ENCODE measurements around the gene C1orf74.
"Not testable (repeated sequence)": the region's sequence is repeated elsewhere in the genome, so short reads cannot be mapped to it uniquely, and the experiment has no call there.

The C1orf74 gene

DNA sequence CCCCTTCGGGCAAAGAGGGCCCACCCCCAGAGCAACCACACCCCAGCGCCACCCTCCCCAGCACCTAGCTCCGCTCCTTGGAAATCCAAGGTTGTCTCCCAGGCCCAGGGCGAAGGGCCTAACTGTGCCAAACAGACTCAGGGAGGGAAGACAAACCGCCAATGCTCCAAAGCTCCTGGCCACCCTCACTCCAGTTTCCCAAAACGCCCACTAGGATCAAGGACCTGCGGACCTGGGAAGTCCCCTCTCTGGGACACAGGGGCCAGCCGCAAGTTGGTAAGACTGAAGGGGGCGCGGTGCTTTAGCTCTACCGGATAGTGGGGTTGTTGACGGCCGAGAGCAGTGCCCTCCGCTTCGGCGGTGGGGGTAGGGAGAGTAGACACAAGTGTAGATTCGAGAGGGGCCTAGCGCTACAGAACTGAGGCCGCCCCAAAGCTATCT lies 21.0 kb upstream of the C1orf74 start:
- DNase-seq, result no peak

DNA sequence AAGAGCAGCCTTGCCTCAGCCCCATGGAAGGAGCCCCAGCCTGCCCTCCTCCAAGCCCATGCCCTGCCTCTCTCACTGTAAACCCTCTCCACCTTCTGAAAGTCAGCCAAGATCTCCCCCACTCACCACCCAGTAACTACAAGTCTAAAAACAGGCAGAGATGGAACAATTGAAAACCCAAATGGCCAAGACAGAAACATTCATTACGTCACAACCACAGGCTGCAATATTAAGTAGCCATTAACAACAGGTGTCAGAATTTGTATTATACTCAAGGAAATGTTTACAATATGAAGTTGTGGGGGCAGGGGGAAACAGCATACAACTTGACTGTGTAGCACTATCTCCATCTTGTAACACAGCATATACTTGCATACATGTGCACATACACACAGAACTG lies 19.2 kb upstream of the C1orf74 start:
- no peak for DNase-seq

DNA sequence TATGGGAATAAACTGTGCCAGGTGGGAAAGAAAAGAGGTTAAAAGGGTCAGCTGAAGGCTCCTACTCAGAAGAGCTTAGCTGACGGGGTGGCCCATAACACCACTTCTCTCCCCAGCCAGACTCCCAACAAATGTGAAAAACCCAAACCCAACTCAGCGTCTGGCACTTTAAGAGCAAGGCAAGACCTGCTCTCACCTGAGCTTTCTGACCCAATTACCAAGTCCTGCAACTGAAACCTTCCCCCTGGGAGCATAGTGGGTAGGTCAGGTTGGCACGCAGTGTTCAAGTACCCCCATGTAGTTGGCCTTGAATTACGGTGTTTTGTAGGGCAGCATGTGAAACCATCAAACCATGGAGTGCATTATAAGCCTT lies 18.4 kb upstream of the C1orf74 start:
- no peak for DNase-seq

DNA sequence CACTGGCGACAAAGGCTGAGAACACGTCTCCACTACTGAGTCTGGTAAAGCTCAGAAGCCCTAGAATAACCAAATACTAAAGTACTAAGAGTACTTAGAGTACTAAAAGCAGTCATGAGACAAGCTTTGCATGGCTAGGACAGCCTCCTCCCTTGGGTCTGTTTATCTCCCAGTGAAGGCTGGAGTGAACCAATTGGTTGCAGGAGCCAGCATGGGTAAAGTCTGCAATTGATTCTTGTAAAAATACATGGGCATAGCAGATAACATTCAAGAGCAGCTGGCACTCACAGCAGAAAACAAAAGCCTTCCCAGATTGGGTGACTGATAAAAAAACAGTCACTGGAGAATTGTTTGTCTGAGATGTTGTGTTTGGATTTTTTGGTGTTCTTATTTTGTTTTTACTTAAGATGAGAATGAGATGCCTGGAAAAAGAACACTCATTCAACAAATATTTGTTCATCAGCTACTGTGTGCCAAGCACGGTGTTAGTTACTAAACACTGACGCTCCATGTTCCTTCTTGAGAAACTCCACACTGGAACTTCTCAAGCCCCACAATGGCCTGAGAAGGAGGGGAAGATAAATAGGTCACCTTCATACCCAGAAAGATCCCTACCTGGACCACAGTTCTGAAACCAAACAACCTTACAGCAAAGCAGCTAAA lies 17.9 kb upstream of the C1orf74 start:
- no peak for DNase-seq

DNA sequence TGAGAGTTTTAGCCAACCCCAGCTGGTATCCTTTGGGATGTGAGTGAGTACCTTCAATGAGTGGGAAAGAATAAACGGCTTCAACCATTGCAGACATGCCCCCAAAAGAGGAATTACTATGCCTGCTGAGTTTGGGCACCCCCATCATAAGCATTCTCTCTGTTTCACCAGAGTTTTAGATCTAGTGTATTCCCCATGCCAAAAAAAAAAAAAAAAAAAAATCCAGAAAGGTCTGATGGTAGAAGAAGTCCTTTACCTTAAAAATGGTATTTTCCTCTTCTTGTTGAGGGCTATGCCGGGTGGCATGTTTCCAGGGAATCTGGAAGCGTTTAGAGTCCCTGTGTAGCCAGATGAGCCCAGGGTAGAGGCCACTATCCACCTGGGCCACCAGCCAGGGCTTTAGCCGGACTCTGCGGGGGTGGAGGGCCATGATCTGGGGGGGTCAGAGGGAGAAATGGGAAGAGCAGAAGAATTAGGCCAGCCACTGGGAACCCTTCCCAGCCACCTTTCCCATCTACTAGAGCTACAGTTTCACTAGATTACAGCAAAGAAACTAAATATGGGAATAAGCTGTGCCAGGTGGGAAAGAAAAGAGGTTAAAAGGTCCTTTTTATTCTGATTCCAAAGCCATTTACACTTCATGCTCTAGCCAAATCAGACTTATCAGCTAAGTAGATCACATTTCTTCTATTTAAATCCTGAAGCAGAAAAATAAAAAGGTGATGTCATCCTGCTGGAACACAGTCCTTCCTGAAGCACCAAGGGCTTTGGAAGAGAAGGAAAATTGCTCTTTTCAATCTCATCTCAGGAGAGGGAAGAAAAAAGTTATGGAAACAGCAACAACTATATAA lies 16.9 kb upstream of the C1orf74 start:
- no peak for DNase-seq

DNA sequence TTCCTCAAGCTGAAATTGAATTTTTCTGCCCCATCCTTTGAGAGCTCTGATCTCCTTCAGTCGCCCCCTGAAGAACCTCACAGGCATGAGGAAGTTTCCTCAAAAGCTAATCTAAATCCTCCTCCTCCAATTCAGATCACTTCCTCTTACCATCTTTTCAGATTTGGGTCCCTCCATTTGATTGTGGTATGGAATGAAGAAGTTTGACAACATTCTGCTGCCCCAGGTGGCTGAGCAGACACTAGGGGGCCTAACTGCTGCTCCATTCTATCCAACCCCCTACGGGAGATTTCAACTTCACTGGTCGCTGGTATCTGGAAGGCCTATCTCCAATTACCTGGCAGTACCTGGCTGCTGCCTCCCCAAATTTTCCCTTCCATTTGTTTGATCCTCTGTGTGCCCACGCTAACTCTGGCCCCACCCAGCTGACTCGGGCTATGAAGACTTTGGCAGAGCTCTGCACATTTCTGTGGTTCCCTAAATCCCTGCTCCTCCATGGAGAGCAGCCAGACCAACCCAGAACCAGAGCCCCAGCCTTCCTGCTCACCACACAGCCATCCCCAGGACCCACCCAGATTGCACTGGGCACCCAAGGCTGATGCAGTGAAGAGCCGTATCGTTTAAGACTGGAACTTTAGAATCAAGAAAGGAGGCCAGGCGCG lies 13.8 kb upstream of the C1orf74 start:
- no peak for DNase-seq

DNA sequence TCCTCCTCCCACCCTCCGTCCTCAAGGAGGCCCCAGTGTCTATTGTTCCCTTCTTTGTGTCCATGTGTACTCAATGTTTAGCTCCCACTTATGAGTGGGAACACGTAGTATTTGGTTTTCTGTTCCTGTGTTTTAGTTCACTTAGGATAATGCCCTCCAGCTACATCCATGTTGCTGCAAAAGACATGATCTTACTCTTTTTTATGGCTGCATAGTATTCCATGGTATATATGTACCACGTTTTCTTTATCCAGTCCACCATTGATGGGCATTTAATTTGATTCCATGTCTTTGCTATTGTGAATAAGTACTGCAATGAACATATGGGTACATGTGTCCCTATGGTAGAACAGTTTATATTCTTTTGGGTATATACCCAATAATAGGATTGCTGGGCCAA lies 9.4 kb upstream of the C1orf74 start:
- not testable (repeated sequence) for DNase-seq

DNA sequence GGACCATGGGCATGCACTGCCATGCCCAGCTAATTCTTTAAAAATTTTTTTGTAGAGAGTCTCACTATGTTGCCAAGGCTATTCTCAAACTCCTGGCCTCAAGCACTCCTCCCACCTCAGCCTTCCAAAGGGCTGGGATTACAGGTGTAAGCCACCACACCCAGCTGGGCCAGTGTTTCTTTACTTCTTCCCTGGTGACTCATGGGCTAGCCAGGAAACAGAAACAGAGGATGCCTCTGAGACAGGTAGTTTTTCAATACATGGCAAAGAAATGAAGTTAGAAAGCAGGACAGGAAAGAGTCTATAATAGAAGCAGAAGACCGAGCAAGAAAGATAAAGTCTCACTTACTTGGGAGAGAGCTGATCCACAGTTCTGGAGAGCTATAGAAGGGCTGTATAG lies 7.6 kb upstream of the C1orf74 start:
- no peak for DNase-seq

DNA sequence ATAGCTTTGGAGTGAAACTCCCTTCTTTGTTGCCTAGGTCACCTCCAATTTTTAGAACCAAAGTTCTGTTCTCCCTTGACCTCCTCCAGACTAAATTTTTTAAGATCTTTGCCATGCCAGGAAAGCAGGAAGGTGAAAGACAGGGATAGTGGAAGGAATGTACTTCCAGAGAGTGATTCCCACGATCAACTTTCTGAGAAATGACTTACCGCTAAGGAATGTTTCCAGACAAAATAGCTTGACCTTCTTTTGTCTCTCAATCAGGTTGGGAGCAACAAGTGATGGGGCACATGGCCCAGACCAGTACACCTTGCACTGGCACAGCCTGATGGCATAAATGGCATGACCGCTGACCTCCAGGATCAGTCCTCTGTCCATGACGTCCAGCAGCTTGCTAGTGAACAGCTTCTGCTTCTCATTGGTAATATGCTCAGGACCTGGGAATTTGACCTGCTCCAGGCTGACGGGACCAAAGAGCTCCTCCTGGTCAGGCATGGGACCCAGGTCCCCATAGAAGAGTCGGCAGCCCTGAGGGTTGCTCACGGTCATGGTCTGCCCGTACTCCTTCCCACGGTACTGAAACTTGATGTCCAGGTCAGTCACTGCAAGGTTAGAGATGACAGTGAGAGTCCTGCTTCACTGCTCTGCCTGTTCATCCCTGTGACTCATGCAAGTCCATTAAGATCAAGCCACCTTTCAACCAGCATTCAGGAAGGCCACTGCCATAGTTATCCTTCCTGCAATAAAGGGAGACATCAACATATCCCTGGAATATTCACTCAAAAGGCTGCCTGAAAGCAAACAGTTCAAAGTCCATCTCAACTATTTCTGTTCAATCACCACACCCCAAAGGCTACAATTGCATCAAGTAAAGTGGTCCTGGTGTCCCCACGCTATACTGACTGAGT lies 6.2 kb upstream of the C1orf74 start:
- no peak for DNase-seq

DNA sequence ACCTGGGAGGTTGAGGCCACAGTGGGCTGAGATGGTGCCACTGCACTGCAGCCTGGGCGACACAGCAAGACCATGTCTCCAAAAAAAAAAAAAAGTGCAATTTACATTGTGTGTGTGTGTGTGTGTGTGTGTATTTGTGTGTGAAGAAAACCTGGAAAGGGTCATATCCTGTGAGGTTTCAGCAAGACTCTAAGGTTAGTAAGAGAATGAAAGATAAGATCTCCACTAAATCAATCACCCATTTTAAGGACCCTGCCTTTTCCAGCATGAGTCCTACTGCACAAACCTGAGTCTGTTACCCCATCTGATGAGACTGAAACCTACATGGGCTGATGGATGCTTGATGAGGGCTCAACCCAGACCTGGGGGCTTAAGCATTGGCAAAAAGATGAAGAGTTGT lies 4.9 kb upstream of the C1orf74 start:
- no peak for DNase-seq

DNA sequence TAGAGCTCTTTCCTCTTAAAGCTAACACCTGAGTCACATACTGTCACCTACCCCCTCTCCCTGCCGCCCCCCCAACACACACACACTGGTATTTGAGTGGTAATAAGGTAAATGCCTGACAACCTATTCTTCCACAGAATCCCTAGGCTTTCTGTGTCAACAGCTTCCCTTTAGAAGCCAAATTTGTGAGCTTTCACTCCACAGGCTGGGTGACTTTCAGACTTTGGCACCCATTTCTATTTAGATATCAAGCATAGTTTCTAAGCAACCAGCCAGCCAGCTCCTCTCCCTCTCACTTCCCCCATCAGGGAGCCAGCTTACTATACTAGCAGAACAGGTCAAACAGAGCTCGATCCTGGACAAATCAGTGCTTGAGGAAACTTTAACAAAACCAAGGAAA lies 3.2 kb upstream of the C1orf74 start:
- DNase-seq, result no peak

DNA sequence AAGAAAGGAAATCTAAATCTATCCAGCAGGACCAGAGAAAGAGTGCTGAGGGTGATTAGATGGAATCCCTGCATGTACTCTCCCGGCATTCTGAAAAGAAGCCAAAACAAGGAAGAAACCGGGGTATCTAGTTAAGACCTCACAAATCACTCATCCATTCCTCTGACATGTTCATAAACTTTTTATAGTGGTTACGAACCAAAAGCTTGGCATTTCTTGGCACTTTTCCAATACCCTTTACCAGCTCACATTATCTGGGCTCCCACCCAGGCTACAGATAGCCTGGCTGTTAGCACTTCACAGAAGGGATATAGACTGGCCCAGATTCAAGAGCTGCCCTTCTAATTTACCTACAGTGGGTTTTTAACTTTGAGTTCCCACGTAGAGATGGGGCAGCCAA lies 1.8 kb upstream of the C1orf74 start:
- DNase-seq, result no peak

DNA sequence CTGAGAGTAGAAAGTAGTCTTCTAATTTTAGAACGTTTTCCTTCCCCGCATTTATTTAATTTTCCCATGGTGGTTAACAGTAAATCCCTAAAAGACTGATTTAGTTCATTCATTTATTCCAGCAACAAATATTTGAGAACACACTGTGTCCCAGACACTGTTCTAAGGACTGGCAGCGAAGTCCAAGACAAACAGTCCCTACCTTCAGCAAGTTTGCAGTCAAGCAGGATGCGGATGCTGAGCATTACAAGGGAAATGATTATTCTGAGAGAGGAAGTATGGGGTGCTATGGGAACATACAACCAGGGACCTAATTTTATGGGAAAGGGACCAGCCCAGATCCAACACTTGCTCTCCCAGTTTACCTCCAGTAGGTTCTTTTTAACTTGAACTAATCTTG lies 1.2 kb upstream of the C1orf74 start:
- no peak for DNase-seq

DNA sequence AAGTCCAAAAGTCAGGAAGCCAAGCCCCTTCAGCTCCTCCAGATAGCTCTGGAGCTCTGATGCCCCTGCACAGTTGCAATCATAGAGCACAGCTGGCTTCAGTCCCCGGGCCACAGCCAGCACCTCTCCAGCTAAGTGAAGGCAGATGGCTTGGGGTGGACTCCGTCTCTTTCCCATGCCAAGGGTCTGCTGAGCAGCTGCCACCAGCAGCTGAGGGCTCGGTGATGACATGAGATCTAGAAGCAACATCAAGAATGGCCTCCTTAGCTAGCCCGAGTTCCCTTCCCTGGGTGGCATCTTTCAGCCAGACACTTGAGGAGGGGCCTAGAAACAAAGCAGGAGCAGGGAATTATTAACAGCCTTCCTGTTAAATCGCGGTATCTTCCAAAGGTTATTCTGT lies 973 bp downstream of the C1orf74 start:
- DNase-seq, result peak; percentile 25

DNA sequence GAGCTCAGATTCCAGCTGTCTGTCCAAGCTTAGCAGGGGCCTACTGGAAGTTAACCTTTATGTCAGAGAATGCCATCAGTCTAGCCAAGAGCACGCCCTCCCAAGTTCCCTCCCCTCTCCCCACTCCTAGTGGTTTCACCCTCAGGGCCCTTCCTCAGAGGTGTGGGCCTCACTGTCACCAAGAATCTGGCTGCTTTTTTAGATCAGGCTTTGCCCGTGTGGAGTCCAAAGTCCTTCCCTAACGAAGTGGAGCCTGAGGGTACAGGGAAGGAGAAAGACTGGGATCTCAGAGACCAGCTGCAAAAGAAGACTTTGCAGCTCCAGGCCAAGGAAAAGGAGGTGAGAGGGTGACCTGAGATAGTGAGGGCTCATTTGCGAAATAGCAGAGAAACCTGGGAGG lies 4.1 kb downstream of the C1orf74 start:
- no peak for DNase-seq

DNA sequence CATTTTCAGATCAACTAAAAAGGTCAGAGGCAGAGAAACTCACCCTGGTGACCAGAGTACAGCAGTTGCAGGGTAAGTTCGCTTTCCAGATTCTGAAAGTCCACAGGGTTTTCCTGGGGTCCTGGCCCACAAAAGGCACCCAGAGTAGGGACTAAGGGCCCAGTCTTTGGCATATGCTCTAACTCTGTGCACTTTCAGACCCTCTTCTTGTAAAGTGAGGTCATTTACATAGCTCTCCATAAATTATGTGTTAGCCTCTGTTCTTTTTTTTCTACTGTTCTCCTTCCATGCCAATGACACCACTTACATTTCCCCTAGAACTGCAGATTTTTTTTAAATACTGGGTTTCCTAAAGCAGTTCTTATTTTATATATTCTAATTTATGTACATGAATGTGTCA lies 6.3 kb downstream of the C1orf74 start:
- DNase-seq, result no peak

DNA sequence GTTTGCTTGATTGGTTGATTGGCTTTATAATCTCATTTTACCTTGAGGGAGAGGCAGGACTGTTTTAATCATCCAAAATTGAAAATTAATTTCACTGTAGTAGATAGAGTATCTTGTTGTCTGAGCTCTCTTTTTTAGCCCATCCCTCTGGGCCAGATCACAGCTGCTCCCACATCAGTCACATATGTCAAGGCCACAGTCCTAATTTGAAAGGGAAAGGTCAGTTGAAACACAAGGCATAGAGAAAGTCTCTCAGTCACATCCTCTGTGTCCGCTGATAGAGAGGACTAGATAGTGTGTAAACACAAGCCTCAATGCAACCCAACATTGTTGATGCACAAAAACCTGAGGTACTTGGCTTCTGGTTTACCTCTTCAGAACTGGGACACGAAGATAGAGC lies 6.8 kb downstream of the C1orf74 start:
- DNase-seq, result no peak

DNA sequence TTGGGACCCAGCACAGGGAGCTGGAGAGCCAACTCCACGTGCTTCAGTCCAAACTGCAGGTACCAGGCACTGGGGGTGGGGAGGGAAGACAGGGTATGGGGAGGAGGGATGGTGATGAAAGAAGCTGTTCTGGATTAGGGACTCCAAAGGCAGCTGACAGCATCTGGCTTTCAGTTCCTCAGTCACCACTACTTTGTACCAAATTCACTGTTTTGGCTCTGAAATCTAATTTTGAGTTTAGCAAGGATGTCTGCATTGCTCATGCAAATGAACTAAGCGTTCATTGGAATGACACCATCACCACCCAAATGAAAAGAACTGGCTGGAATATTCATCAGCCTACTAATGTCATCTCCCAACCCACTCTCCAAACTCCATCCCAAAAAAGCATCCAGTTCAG lies 8.7 kb downstream of the C1orf74 start:
- DNase-seq, result no peak

DNA sequence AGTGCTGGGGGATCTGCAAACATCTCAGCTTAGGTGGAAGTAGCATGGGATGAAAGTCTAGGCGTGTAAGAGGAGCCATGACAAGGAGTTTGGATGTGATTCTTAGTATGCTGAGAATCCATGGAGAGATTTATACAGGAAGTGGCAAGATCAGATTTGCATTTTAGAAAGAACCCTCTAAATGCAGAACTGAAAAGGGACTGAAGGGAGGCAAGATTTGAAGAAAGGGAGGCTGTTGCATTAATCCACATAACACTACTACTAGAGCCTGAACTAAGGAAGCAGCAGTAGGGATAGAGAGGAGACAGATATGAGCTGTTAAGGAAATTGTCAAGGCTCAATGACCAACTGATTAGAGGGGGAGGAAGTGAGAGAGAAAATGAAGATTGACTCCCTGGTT lies 9.8 kb downstream of the C1orf74 start:
- no peak for DNase-seq

DNA sequence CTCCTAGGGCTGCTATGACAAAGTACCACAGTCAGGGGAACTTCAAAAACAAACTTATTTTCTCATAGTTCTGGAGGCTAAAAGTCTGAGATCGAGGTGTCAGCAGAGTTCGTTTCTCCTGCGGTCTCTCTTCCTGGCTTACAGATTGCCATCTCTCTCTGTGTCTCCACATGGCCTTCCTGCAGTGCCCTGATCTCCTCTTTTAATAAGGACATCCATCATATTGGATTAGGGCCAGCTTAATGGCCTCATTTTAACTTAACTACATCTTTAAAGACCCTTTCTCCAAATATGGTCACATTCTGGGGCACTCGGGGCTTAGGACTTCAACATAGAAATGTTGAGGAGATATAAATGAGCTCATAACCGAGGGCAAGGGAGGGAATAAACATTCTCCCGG lies 12.2 kb downstream of the C1orf74 start:
- DNase-seq, result peak; percentile 17

DNA sequence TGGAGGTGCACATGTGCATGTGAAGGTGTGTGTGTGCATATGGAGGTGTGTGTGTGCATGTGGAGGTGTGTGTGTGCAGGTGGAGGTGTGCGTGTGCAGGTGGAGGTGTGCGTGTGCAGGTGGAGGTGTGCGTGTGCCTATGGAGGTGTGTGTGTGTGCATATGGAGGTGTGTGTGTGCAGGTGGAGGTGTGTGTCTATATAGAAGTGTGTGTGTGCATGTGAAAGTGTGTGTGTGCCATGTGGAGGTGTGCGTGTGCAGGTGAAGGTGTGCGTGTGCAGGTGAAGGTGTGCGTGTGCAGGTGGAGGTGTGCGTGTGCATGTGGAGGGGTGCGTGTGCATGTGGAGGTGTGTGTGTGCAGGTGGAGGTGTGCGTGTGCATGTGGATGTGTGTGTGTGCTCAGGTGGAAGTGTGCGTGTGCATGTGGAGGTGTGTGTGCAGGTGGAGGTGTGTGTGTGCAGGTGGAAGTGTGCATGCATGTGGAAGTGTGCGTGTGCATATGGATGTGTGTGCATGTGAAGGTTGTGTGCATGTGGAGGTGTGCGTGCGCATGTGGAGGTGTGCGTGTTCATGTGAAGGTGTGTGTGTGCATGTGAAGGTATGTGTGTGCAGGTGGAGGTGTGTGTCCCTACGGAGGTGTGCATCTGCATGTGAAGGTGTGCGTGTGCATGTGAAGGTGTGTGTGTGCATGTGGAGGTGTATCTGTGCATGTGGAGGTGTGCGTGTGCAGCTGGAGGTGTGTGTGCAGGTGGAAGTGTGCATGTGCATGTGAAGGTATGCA lies 13.5 kb downstream of the C1orf74 start:
- no peak for DNase-seq

DNA sequence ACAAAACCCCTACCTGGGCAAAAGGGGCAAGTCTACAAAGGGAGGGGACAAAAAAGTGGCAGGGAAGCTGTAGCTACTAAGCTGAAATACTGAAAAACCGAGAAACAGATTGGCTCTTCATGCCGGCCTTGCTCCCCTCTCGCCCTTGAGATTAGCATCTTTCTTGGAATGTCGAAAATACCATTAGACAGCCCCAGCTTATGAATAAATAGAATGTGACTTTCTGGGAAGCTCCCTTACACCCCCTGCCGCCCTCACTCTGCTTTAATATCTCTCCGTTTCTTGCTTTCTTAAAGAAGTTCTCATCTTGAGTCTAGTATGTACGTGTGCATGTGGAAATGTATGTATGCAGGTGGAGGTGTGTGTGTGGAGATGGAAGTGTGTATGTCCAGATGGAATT lies 14.4 kb downstream of the C1orf74 start:
- no peak for DNase-seq

All from retina (tissue), 1 donor.